Esophagus muscularis mucosa (tissue), 4 donors: ENCODE measurements around the gene SMPD3. TPM values are rescaled to one million over a fixed set of nuclear protein-coding genes. Genes with fewer than 3 reads are reported as not detected.

Experiments
- DNase-seq: peaks from one replicate; pipeline ENCODE4 v3.0.0-alpha.2; 2017; ENCODE audit errors: extremely low spot score
- H3K27ac ChIP-seq, 4 donors: fragments of 200-600 bp; sonication (generic); replicated peaks in 1 of 4; 1 replicate in 3 of 4; 2 replicates in 1 of 4; pipeline ENCODE4 v1.5.1; 2016 to 2019; ENCODE audit warnings: mild to moderate bottlenecking in 1 of 4
- H3K27me3 ChIP-seq, 4 donors: fragments of 200-600 bp; sonication (generic); one replicate each; pipeline versions ENCODE4 v1.5.1 to v1.6.0; 2016 to 2019
- H3K36me3 ChIP-seq, 4 donors: fragments of 200-600 bp; sonication (generic); one replicate each; pipeline ENCODE4 v1.5.1; 2016 to 2019
- H3K4me1 ChIP-seq, 4 donors: fragments of 200-600 bp; sonication (generic); one replicate each; pipeline ENCODE4 v1.5.1; 2016 to 2019
- H3K4me3 ChIP-seq, 4 donors: fragments of 200-600 bp; sonication (generic); 1 replicate in 2 of 4; 2 replicates in 2 of 4; pipeline ENCODE4 v1.5.1; 2016 to 2019; ENCODE audit warnings: mild to moderate bottlenecking in 4 of 4, moderate library complexity in 1 of 4
- H3K9me3 ChIP-seq, 4 donors: fragments of 200-600 bp; sonication (generic); 1 replicate in 3 of 4; 2 replicates in 1 of 4; pipeline ENCODE4 v1.5.1; 2016 to 2019
- EP300 ChIP-seq: sonication (generic); formaldehyde crosslinking; IDR thresholded peaks from one replicate; pipeline ENCODE4 v1.6.1; 2017; ENCODE audit warnings: antibody characterized with exemption
- POLR2A ChIP-seq: fragments of 450-650 bp; IDR thresholded peaks from one replicate; pipeline ENCODE4 v1.6.1; 2017; ENCODE audit warnings: antibody characterized with exemption, moderate library complexity, mild to moderate bottlenecking, low read depth
- POLR2AphosphoS5 ChIP-seq, 2 donors: sonication (generic); formaldehyde crosslinking; IDR thresholded peaks; one replicate each; pipeline ENCODE4 v1.6.1; 2017; ENCODE audit warnings: antibody characterized with exemption in 2 of 2
- WGBS: methylation state at CpG from one replicate; pipeline ENCODE4 v1.1.5; 2018; 5-methylcytosine and 5-hydroxymethylcytosine counted together
- intact Hi-C: fragments of 100-400 bp; cut with DNase I; formaldehyde crosslinking; loops from one replicate; pipeline ENCODE4 v1.15.1; 2023
- total RNA-seq, 4 donors: library from RNA; depleted of rRNA; stranded (reverse); fragments of >200 nt; gene quantifications; one replicate each; pipeline versions ENCODE4 v1.1.0 to v1.2.1, GENCODE V29; 2016
- TF ChIP-seq, protein P1 (sequence below), 3 experiments: fragments of 200-600 bp in 2 of 3; fragments of 450-650 bp in 1 of 3; sonication (generic) in 2 of 3; IDR thresholded peaks; one replicate each; pipeline ENCODE4 v1.5.1; 2017 to 2019; ENCODE audit warnings: antibody characterized with exemption in 3 of 3, mild to moderate bottlenecking in 2 of 3, moderate library complexity in 1 of 3

Gene SMPD3
- total RNA-seq, 4 donors from 2014 or later = 0.32 to 0.92 (median 0.54) TPM

DNA sequence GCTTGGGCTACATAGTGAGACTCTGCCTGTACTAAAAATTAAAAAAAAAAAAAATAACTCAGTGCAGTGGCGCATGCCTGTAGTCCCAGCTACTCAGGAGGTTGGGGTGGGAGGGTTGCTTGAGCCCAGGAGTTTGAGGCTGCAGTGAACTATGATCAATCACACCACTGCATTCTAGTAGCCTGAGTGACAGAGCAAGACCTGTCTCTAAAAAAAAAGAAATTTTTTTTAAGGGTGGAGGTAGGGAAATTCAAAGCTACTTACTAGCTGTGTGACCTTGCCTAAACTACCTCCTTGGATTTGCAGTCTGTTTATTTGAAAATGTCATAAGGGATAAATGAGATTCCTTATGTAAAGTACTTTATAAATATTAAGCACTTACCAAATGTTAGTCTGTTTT is 3.4 kb upstream of the SMPD3 start:
- Histone ChIP-seq H3K4me3 (no peak overlapping the region), H3K27ac (no peak overlapping the region), H3K27me3 (peaks cover 0 to 4% (median 0%) of the 10 kb centered on the region in 4 donors), H3K4me1 (peaks cover 13 to 38% (median 31%) of the 10 kb centered on the region in 4 donors), H3K9me3 (no peaks in the 10 kb centered on the region), H3K36me3 (no peaks in the 10 kb centered on the region)
- intact Hi-C loops = no loop called here
- TF ChIP-seq, protein P1, sequence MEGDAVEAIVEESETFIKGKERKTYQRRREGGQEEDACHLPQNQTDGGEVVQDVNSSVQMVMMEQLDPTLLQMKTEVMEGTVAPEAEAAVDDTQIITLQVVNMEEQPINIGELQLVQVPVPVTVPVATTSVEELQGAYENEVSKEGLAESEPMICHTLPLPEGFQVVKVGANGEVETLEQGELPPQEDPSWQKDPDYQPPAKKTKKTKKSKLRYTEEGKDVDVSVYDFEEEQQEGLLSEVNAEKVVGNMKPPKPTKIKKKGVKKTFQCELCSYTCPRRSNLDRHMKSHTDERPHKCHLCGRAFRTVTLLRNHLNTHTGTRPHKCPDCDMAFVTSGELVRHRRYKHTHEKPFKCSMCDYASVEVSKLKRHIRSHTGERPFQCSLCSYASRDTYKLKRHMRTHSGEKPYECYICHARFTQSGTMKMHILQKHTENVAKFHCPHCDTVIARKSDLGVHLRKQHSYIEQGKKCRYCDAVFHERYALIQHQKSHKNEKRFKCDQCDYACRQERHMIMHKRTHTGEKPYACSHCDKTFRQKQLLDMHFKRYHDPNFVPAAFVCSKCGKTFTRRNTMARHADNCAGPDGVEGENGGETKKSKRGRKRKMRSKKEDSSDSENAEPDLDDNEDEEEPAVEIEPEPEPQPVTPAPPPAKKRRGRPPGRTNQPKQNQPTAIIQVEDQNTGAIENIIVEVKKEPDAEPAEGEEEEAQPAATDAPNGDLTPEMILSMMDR (IDR thresholded peaks at IDR 0.05) = no peak
- TF ChIP-seq POLR2AphosphoS5 (IDR thresholded peaks at IDR 0.05) (no peak), POLR2A (no peak), EP300 (no peak)
- WGBS = 25% methylated on average over 1 of the region's 1 CpG
- DNase-seq = no peak

DNA sequence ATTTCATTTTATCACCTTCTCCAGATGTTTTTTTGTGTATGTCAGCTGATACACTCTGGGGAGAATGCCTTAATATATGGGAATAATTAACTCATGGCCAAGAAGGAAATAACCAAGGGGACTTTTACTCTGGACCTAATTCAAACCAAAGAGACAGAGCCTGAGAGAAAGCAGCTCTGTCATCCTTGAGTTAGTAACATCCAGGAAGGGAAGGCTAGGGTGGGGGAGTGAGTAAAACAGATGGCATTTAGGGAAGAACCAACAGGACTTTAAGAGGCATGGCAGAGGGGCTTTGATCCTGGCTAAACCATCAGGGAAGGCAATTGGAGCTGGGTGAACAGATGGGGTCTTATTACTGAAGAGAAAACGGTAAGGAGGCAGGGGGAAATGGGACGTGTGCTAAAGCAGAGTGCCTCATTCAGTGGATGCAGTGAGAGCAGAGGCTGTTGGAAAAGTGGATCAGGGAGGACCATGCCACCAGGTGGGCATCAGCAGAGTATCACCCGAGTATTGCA is 2.5 kb upstream of the SMPD3 start:
- H3K4me1 ChIP-seq = peaks cover 13 to 44% (median 34%) of the 10 kb centered on the region in 4 donors
- no peaks in the 10 kb centered on the region for H3K9me3 ChIP-seq
- intact Hi-C loops = no loop called here
- TF ChIP-seq EP300 (no peak), POLR2AphosphoS5 (IDR thresholded peaks at IDR 0.05) (no peak), POLR2A (no peak)
- TF ChIP-seq, protein P1 (IDR thresholded peaks at IDR 0.05) = no peak
- DNase-seq = no peak
- WGBS = 48% methylated on average over 3 of the region's 3 CpGs
- no peak overlapping the region for H3K27ac ChIP-seq
- no peaks in the 10 kb centered on the region for H3K36me3 ChIP-seq
- H3K4me3 ChIP-seq = no peak overlapping the region
- H3K27me3 ChIP-seq = peaks cover 0 to 12% (median 0%) of the 10 kb centered on the region in 4 donors

DNA sequence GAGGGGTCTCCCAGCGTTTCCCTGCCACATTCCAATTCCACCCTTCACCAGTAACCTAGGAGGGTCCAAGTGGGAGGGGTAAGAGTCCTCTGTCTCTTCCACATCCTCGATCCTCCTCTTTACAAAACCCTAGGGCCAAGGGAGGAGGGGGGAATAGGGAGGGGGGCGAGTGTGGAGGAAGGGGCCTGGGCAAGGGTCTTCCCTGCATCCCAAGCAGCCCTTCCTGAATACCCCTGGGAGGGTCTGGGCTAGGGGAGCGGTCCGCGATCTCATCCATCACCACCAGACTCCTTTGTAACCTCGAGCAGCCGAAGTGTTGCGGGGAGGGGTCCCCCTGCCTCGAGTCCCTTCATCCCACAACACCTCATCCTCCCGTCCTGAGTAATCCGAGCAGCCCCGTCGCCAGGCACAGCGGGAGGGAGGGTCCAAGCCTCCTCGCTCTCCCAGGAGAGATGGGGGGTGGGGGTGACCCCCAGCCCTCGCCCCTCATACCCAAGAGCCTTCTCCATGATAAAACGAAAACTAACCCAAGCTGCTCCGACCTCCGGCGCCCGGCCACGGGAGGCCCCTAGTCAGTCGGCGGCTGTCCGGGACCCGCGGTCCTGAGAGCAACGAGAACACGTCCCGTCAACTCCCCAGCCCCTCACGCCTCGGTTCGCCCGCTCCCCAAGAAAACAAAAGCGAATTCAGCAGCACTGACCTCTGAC is 502 bp downstream of the SMPD3 start:
- no peak overlapping the region for H3K27ac ChIP-seq
- peaks cover 0 to 29% (median 0%) of the 10 kb centered on the region in 4 donors for H3K27me3 ChIP-seq
- peaks cover 13 to 44% (median 34%) of the 10 kb centered on the region in 4 donors for H3K4me1 ChIP-seq
- under 1% methylated on average over 12 of the region's 36 CpGs for WGBS
- no peaks in the 10 kb centered on the region for H3K36me3 ChIP-seq
- peak overlapping the region; percentile 52 to 63 (median 62) for H3K4me3 ChIP-seq
- no peak for DNase-seq
- intact Hi-C loops = no loop called here
- TF ChIP-seq EP300 (no peak), POLR2A (no peak), POLR2AphosphoS5 (IDR thresholded peaks at IDR 0.05) (no peak)
- TF ChIP-seq, protein P1 (IDR thresholded peaks at IDR 0.05) = no peak
- H3K9me3 ChIP-seq = no peaks in the 10 kb centered on the region

DNA sequence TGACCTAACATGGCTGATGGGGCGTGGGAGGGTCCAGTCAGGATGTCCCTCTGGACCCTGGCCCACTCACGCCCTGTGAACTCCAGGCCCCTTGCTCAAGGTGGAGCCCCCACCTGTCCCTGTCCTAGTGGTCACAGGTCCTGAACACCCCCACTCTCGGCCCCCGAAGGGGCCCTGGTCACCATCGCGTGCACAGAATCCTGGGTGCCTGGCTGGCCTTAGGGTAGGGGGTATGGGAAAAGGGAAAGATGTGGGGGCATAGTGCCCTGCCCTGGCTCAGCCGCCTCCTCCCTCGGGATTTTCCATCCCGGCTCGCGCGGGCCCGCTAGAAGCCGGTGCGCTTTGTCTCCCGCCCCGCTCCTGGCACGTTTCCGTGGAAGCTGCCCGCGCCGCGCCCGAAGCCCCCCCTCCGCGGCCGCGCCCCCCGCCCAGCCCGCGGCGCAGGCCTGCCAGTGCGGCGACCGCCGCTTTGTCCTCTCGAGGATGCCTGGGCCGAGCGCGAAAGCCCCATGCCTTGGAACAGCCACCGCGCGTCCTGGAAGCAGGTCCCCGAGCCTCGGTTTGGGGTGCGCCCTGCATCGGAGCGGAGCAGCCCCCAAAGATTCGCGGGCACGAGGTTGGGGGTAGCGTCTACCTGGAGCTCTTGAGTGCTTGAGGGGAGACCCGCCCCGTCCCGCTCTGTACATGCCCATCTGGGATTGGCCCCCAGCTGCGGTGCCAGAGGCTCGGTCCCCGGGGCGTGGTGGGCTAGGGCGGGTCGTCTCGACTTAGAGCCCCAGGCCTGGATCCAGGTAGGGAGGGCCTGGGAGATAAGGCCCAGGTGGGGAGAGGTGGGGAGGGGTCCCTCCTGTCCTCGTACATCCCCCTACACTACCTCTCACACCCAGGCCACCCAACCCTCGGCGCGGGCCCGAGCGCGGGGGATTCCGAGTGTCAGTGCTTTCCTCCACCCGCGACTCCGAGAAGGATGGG is 1.3 kb downstream of the SMPD3 start:
- H3K4me1 ChIP-seq = peaks cover 13 to 44% (median 34%) of the 10 kb centered on the region in 4 donors
- no peak overlapping the region for H3K27ac ChIP-seq
- TF ChIP-seq POLR2A (no peak), EP300 (no peak), POLR2AphosphoS5 (IDR thresholded peaks at IDR 0.05) (no peak)
- TF ChIP-seq, protein P1 (IDR thresholded peaks at IDR 0.05) = no peak
- peak overlapping the region in 2 of 4 donors; percentile 52 to 63 for H3K4me3 ChIP-seq
- H3K27me3 ChIP-seq = peaks cover 0 to 38% (median 0%) of the 10 kb centered on the region in 4 donors
- H3K36me3 ChIP-seq = no peaks in the 10 kb centered on the region
- DNase-seq = no peak
- WGBS = 43% methylated on average over 20 of the region's 73 CpGs
- intact Hi-C loops = no loop called here
- H3K9me3 ChIP-seq = no peaks in the 10 kb centered on the region
